Measurements from ENCODE around the gene PACRG. TPM values are rescaled to one million over a fixed set of nuclear protein-coding genes. Genes with fewer than 3 reads are reported as not detected.

Gene PACRG
- total RNA-seq, 1 experiment from 2014 or later: 0.44 TPM

- TF ChIP-seq PRDM15 (CRISPR knock-in tag; IDR thresholded peaks at IDR 0.05): no peak
These were observed 37.6 kb upstream of the PACRG start (continued) for GRCh38 chr6:162690158-162690557.

- Mint-ChIP-seq H3K4me3 (no peak overlapping the region), H3K27me3 (ENCODE audit: low read depth) (no peaks in the 10 kb centered on the region), H3K9me3 (0 out of 2 replicates have a peak, but pooled peaks cover 5% of the 10 kb centered on the region), H3K4me1 (peaks cover 8% of the 10 kb centered on the region), H3K27ac (no peak overlapping the region), H3K36me3 (no peaks in the 10 kb centered on the region)
- ATAC-seq (no peak), DNase-seq (ENCODE audit: low spot score) (no peak)
- POLR2A ChIA-PET: no interaction called here
- CTCF ChIA-PET: no interaction called here
- TF ChIP-seq E2F5 (CRISPR knock-in tag; IDR thresholded peaks at IDR 0.05) (no peak), MYBL2 (CRISPR knock-in tag; IDR thresholded peaks at IDR 0.05) (no peak), TEAD1 (CRISPR knock-in tag; IDR thresholded peaks at IDR 0.05) (no peak), RELA (CRISPR knock-in tag; IDR thresholded peaks at IDR 0.05; ENCODE audit: borderline replicate concordance) (no peak), ZNF423 (CRISPR knock-in tag; IDR thresholded peaks at IDR 0.05) (no peak), JAZF1 (CRISPR knock-in tag; IDR thresholded peaks at IDR 0.05) (no peak), ZNF263 (CRISPR knock-in tag; IDR thresholded peaks at IDR 0.05; ENCODE audit: low read depth) (no peak), NR2C2 (CRISPR knock-in tag; IDR thresholded peaks at IDR 0.05) (no peak), ATF1 (CRISPR knock-in tag; IDR thresholded peaks at IDR 0.05) (no peak), ZNF671 (CRISPR knock-in tag; IDR thresholded peaks at IDR 0.05) (no peak), ETV6 (CRISPR knock-in tag; IDR thresholded peaks at IDR 0.05) (no peak), ZNF416 (CRISPR knock-in tag; IDR thresholded peaks at IDR 0.05) (no peak), NFE2L1 (CRISPR knock-in tag; IDR thresholded peaks at IDR 0.05) (no peak), JUN (CRISPR knock-in tag; IDR thresholded peaks at IDR 0.05) (no peak)
These were observed 29.8 kb upstream of the PACRG start for GRCh38 chr6:162697872-162698403.

- Mint-ChIP-seq H3K27ac (no peak overlapping the region), H3K4me1 (peaks cover 8% of the 10 kb centered on the region), H3K9me3 (0 out of 2 replicates have a peak, but pooled peaks cover 5% of the 10 kb centered on the region), H3K36me3 (no peaks in the 10 kb centered on the region), H3K4me3 (no peak overlapping the region), H3K27me3 (ENCODE audit: low read depth) (no peaks in the 10 kb centered on the region)
- ChIA-PET CTCF (no interaction called here), POLR2A (no interaction called here)
- no peak for DNase-seq (ENCODE audit: low spot score)
- TF ChIP-seq ZNF425 (CRISPR knock-in tag; conservative IDR thresholded peaks at IDR 0.05): no peak
- TF ChIP-seq USF1 (CRISPR knock-in tag; IDR thresholded peaks at IDR 0.05): no peak
- TF ChIP-seq FOXP1 (CRISPR knock-in tag; IDR thresholded peaks at IDR 0.05; ENCODE audit: borderline replicate concordance): no peak
- TF ChIP-seq TP53 (CRISPR knock-in tag; IDR thresholded peaks at IDR 0.05): no peak
- TF ChIP-seq CBFB (CRISPR knock-in tag; IDR thresholded peaks at IDR 0.05; ENCODE audit: low read depth): no peak
- no peak for TF ChIP-seq ZNF317 (CRISPR knock-in tag; IDR thresholded peaks at IDR 0.05; ENCODE audit: borderline replicate concordance, low read depth)
- TF ChIP-seq NR1H2 (CRISPR knock-in tag; IDR thresholded peaks at IDR 0.05): no peak
- no peak for TF ChIP-seq ZBTB21 (CRISPR knock-in tag; IDR thresholded peaks at IDR 0.05; ENCODE audit: borderline replicate concordance)
- TF ChIP-seq GABPB1 (CRISPR knock-in tag; IDR thresholded peaks at IDR 0.05): no peak
- no peak for TF ChIP-seq CTCF (IDR thresholded peaks at IDR 0.05)
- no peak for TF ChIP-seq ZNF121 (CRISPR knock-in tag; IDR thresholded peaks at IDR 0.05)
- no peak for TF ChIP-seq ZNF219 (CRISPR knock-in tag; IDR thresholded peaks at IDR 0.05; ENCODE audit: borderline replicate concordance)
- TF ChIP-seq CREB1 (CRISPR knock-in tag; IDR thresholded peaks at IDR 0.05): no peak
- no peak for ATAC-seq
These were observed 29.3 kb upstream of the PACRG start for GRCh38 chr6:162698440-162698839.
